Thyroid gland (tissue), 4 donors: Measurements from ENCODE around the gene PHLDB3.

ENCODE experiments used
- POLR2A ChIP-seq, 2 donors: fragments of 450-650 bp; IDR thresholded peaks; one replicate each; pipeline ENCODE4 v1.6.1; 2017; ENCODE audit warnings: antibody characterized with exemption in 2 of 2, mild to moderate bottlenecking in 2 of 2, moderate library complexity in 1 of 2
- TF ChIP-seq, protein P1 (sequence below), 6 experiments: fragments of 200-600 bp in 3 of 6; fragments of 450-650 bp in 3 of 6; sonication (generic) in 3 of 6; IDR thresholded peaks; one replicate each; pipeline ENCODE4 v1.5.1; 2016 to 2019; ENCODE audit warnings: antibody characterized with exemption in 6 of 6, mild to moderate bottlenecking in 2 of 6, inconsistent platforms in 1 of 6, moderate library complexity in 1 of 6

DNA sequence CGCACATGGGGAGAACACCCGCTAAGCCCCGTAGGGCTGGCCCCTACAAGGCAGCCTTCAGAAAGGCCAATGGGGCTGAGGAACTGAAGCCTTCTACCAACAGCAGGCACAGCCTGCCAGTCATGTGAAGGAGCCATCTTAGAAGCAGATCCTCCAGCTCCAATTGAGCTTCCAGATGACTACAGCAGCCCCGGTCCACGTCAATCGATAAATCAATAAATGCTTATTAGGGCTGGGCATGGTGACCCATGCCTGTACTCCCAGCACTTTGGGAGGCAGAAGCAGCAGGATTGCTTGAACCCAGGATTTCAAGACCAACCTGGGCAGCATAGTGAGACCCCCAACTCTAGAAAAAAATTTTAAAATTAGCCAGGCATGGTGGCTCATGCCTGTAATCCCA lies 66.8 kb downstream of the PHLDB3 start:
- TF ChIP-seq, protein P1, sequence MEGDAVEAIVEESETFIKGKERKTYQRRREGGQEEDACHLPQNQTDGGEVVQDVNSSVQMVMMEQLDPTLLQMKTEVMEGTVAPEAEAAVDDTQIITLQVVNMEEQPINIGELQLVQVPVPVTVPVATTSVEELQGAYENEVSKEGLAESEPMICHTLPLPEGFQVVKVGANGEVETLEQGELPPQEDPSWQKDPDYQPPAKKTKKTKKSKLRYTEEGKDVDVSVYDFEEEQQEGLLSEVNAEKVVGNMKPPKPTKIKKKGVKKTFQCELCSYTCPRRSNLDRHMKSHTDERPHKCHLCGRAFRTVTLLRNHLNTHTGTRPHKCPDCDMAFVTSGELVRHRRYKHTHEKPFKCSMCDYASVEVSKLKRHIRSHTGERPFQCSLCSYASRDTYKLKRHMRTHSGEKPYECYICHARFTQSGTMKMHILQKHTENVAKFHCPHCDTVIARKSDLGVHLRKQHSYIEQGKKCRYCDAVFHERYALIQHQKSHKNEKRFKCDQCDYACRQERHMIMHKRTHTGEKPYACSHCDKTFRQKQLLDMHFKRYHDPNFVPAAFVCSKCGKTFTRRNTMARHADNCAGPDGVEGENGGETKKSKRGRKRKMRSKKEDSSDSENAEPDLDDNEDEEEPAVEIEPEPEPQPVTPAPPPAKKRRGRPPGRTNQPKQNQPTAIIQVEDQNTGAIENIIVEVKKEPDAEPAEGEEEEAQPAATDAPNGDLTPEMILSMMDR (IDR thresholded peaks at IDR 0.05), result no peak
- TF ChIP-seq POLR2A (IDR thresholded peaks at IDR 0.05), result no peak
